HEK293T (cell line): ENCODE data around the gene ABHD14A.

Experiments used
- BHLHE40 ChIP-seq: fragments of 450-650 bp; IDR thresholded peaks from 2 replicates; pipeline ENCODE4 v1.6.1; 2016; ENCODE audit warnings: mild to moderate bottlenecking, moderate library complexity, borderline replicate concordance
- LEF1 ChIP-seq: fragments of 450-650 bp; IDR thresholded peaks from 2 replicates; pipeline ENCODE4 v1.6.1; 2017; ENCODE audit warnings: mild to moderate bottlenecking, borderline replicate concordance
- NFRKB ChIP-seq: fragments of 450-650 bp; IDR thresholded peaks from 2 replicates; pipeline ENCODE4 v1.6.1; 2016; ENCODE audit warnings: mild to moderate bottlenecking, moderate library complexity
- PKNOX1 ChIP-seq: fragments of 450-650 bp; IDR thresholded peaks from 2 replicates; pipeline ENCODE4 v1.6.1; 2016
- SP1 ChIP-seq: fragments of 450-650 bp; IDR thresholded peaks from 2 replicates; pipeline ENCODE4 v1.6.1; 2017
- TARDBP ChIP-seq: fragments of 450-650 bp; IDR thresholded peaks from 2 replicates; pipeline ENCODE4 v1.6.1; 2016

DNA sequence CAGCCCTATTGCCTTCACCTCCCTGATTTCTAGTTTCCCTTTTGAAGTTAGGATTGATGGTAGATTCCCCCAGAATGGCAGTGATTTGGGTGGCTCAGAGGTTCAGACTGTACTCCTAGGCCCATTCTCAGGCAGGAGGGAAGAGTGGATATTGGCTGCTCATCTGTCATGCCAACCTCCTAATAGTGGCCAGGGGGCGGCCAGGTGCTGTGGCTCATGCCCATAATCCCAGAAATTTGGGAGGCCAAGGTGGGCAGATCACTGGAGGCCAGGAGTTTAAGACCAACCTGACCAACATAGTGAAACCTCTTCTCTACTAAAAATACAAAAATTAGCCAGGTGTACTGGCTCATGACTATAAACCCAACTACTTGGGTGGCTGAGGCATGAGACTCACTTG lies 44.4 kb upstream of the ABHD14A start:
- TF ChIP-seq SP1 (no peak), TARDBP (no peak), BHLHE40 (no peak), PKNOX1 (no peak), NFRKB (no peak), LEF1 (no peak)
